Measurements from ENCODE around the gene VRTN.
"Not testable (repeated sequence)": the region's sequence is repeated elsewhere in the genome, so short reads cannot be mapped to it uniquely, and the experiment has no call there.

VRTN gene

GRCh38 chr14:74348241-74348734 lies at the start of gene VRTN:
TSS of gene VRTN (plus strand) at chr14:74348471. CDS start at chr14:74356784, 8,313 bp downstream.
- DNase-seq = no peak

- DNase-seq = no peak
Observed at GRCh38 chr14:74299061-74299545, 49.2 kb upstream of the VRTN start.

- no peak for DNase-seq
Observed at GRCh38 chr14:74301594-74302151, 46.6 kb upstream of the VRTN start.

- DNase-seq = no peak
Observed at GRCh38 chr14:74302152-74302628, 46.1 kb upstream of the VRTN start.

- peak; percentile 81 for DNase-seq
Observed at GRCh38 chr14:74302634-74303569, 45.4 kb upstream of the VRTN start, which contains the start of gene ABCD4. TSS of gene ABCD4 (minus strand) at chr14:74302934. CDS start at chr14:74302912, 22 bp downstream.

- DNase-seq = no peak
Observed at GRCh38 chr14:74308695-74309094, 39.6 kb upstream of the VRTN start.

- DNase-seq = no peak
Observed at GRCh38 chr14:74309125-74310022, 38.9 kb upstream of the VRTN start.

- no peak for DNase-seq
Observed at GRCh38 chr14:74312161-74312560, 36.1 kb upstream of the VRTN start.

GRCh38 chr14:74313601-74314000 lies 34.7 kb upstream of the VRTN start:
- no peak for DNase-seq

- DNase-seq = no peak
Observed at GRCh38 chr14:74314576-74314975, 33.7 kb upstream of the VRTN start.

GRCh38 chr14:74324931-74325361 lies 23.3 kb upstream of the VRTN start:
- DNase-seq = no peak

GRCh38 chr14:74325446-74325845 lies 22.8 kb upstream of the VRTN start:
- no peak for DNase-seq

- no peak for DNase-seq
Observed at GRCh38 chr14:74326369-74327152, 21.7 kb upstream of the VRTN start.

GRCh38 chr14:74329950-74330552 lies 18.2 kb upstream of the VRTN start:
- DNase-seq = not testable (repeated sequence)

- no peak for DNase-seq
Observed at GRCh38 chr14:74333909-74334308, 14.4 kb upstream of the VRTN start.

GRCh38 chr14:74346341-74346740 lies 1.9 kb upstream of the VRTN start:
- DNase-seq = no peak

GRCh38 chr14:74347097-74347794 lies 1.0 kb upstream of the VRTN start:
- no peak for DNase-seq

- no peak for DNase-seq
Observed at GRCh38 chr14:74347795-74348100, 523 bp upstream of the VRTN start.

- no peak for DNase-seq
Observed at GRCh38 chr14:74348735-74349463, 628 bp downstream of the VRTN start.

GRCh38 chr14:74349757-74350156 lies 1.5 kb downstream of the VRTN start:
- no peak for DNase-seq
